Trophoblast cell (in vitro differentiated cells and primary cell): ENCODE measurements around the gene TRIM8.

ENCODE experiments used
- DNase-seq, 2 donors: peaks; one replicate each; pipeline ENCODE4 v3.0.0-alpha.2; 2016
- H2AFZ ChIP-seq: 2 replicates; pipeline ENCODE4 v1.6.1; 2013; ENCODE audit warnings: low read length, moderate library complexity, mild to moderate bottlenecking; ENCODE audit not compliant: insufficient read depth, poor library complexity
- H2AK5ac ChIP-seq: 2 replicates; pipeline ENCODE4 v1.6.1; 2013; ENCODE audit warnings: mild to moderate bottlenecking, low read length
- H2BK120ac ChIP-seq: 2 replicates; pipeline ENCODE4 v1.6.1; 2013; ENCODE audit warnings: low read length, mild to moderate bottlenecking, moderate library complexity; ENCODE audit not compliant: insufficient read depth, poor library complexity
- H2BK12ac ChIP-seq: 2 replicates; pipeline ENCODE4 v1.6.1; 2013; ENCODE audit warnings: mild to moderate bottlenecking, low read length, moderate library complexity
- H2BK5ac ChIP-seq: 2 replicates; pipeline ENCODE4 v1.6.1; 2013; ENCODE audit warnings: low read length, low read depth, moderate library complexity, mild to moderate bottlenecking; ENCODE audit not compliant: poor library complexity
- H3K14ac ChIP-seq: 2 replicates; pipeline ENCODE4 v1.6.1; 2013; ENCODE audit warnings: mild to moderate bottlenecking, low read length
- H3K18ac ChIP-seq: 2 replicates; pipeline ENCODE4 v1.6.1; 2013; ENCODE audit warnings: mild to moderate bottlenecking, low read length
- H3K23ac ChIP-seq: 2 replicates; pipeline ENCODE4 v1.6.1; 2013; ENCODE audit warnings: low read length
- H3K27ac ChIP-seq: 2 replicates; pipeline ENCODE4 v1.5.1; 2013; ENCODE audit warnings: low read depth, mild to moderate bottlenecking, inconsistent platforms, low read length, moderate library complexity
- H3K27me3 ChIP-seq: 2 replicates; pipeline ENCODE4 v1.6.1; 2013; ENCODE audit warnings: inconsistent platforms, mild to moderate bottlenecking, low read length, moderate library complexity; ENCODE audit not compliant: insufficient read depth
- H3K36me3 ChIP-seq, 2 experiments: 1 replicate in 1 of 2; 2 replicates in 1 of 2; pipeline ENCODE4 v1.6.1; 2013; ENCODE audit warnings: low read length in 2 of 2, mild to moderate bottlenecking in 2 of 2, moderate library complexity in 1 of 2; ENCODE audit not compliant: insufficient read depth in 2 of 2, control insufficient read depth in 1 of 2
- H3K4ac ChIP-seq: 2 replicates; pipeline ENCODE4 v1.6.1; 2013; ENCODE audit warnings: low read depth, mild to moderate bottlenecking, low read length, moderate library complexity
- H3K4me1 ChIP-seq, 2 experiments: 1 replicate in 1 of 2; 2 replicates in 1 of 2; pipeline ENCODE4 v1.6.1; 2013; ENCODE audit warnings: low read length in 2 of 2, mild to moderate bottlenecking in 2 of 2, moderate library complexity in 1 of 2; ENCODE audit not compliant: insufficient read depth in 2 of 2, control insufficient read depth in 1 of 2
- H3K4me2 ChIP-seq: 2 replicates; pipeline ENCODE4 v1.6.1; 2013; ENCODE audit warnings: inconsistent platforms, mild to moderate bottlenecking, low read length, moderate library complexity
- H3K4me3 ChIP-seq: 2 replicates; pipeline ENCODE4 v1.5.1; 2013; ENCODE audit warnings: mild to moderate bottlenecking, low read depth, low read length, inconsistent platforms
- H3K79me1 ChIP-seq: one replicate; pipeline ENCODE4 v1.6.1; 2013; ENCODE audit warnings: low read length
- H3K79me2 ChIP-seq: 2 replicates; pipeline ENCODE4 v1.6.1; 2013; ENCODE audit warnings: low read length, mild to moderate bottlenecking; ENCODE audit not compliant: control insufficient read depth, insufficient read depth, poor library complexity
- H3K9ac ChIP-seq: 2 replicates; pipeline ENCODE4 v1.6.1; 2013; ENCODE audit warnings: mild to moderate bottlenecking, low read length
- H3K9me3 ChIP-seq: 2 replicates; pipeline ENCODE4 v1.6.1; 2013; ENCODE audit warnings: low read depth, mild to moderate bottlenecking, control low read depth, inconsistent platforms, low read length; ENCODE audit not compliant: insufficient read depth
- H4K12ac ChIP-seq: 2 replicates; pipeline ENCODE4 v1.6.1; 2013; ENCODE audit warnings: low read depth, mild to moderate bottlenecking, low read length, moderate library complexity
- H4K8ac ChIP-seq: 2 replicates; pipeline ENCODE4 v1.6.1; 2013; ENCODE audit warnings: low read depth, mild to moderate bottlenecking, low read length, moderate library complexity
- H4K91ac ChIP-seq: one replicate; pipeline ENCODE4 v1.6.1; 2013; ENCODE audit warnings: low read depth, mild to moderate bottlenecking, low read length, moderate library complexity
- WGBS: extraction: QIAGEN DNeasy Blood & Tissue Kit; methylation state at CpG from one replicate; pipeline ENCODE4 v1.1.7; 2013; ENCODE audit warnings: missing lambda C conversion rate; ENCODE audit not compliant: insufficient read length, insufficient coverage; ENCODE audit errors: extremely low coverage; 5-methylcytosine and 5-hydroxymethylcytosine counted together

TRIM8 gene

GRCh38 chr10:102675011-102675665, 30.9 kb downstream of the TRIM8 start:
- H3K4ac ChIP-seq = no peak overlapping the region
- peak overlapping the region; percentile 82 for H4K91ac ChIP-seq
- H3K4me1 ChIP-seq = peaks cover 31 to 38% of the 10 kb centered on the region in 2 experiments
- H3K23ac ChIP-seq = no peak overlapping the region
- WGBS = no CpG with 5 or more reads among the region's 8 CpGs
- H3K9ac ChIP-seq = no peak overlapping the region
- H4K12ac ChIP-seq = peak overlapping the region; percentile 8
- peaks cover 2% of the 10 kb centered on the region for H3K79me2 ChIP-seq
- H2BK120ac ChIP-seq = peak overlapping the region; percentile 67
- H3K79me1 ChIP-seq = peaks cover 19% of the 10 kb centered on the region
- H3K14ac ChIP-seq = peak overlapping the region; percentile 52
- H2AK5ac ChIP-seq = peak overlapping the region; percentile 69
- H2BK5ac ChIP-seq = peak overlapping the region; percentile 77
- peak overlapping the region; percentile 72 for H2BK12ac ChIP-seq
- H2AFZ ChIP-seq = no peak overlapping the region
- H3K27me3 ChIP-seq = no peaks in the 10 kb centered on the region
- peak overlapping the region; percentile 84 for H3K18ac ChIP-seq
- H4K8ac ChIP-seq = peak overlapping the region; percentile 63
- no peak overlapping the region for H3K4me3 ChIP-seq
- H3K9me3 ChIP-seq = no peaks in the 10 kb centered on the region
- H3K4me2 ChIP-seq = peak overlapping the region; percentile 48
- no peak for DNase-seq
- peak overlapping the region; percentile 82 for H3K27ac ChIP-seq
- no peaks in the 10 kb centered on the region for H3K36me3 ChIP-seq

GRCh38 chr10:102675666-102676533, 31.6 kb downstream of the TRIM8 start:
- peak overlapping the region; percentile 82 for H3K27ac ChIP-seq
- peak overlapping the region; percentile 52 for H3K14ac ChIP-seq
- no peak overlapping the region for H3K4me3 ChIP-seq
- no peak overlapping the region for H3K23ac ChIP-seq
- peak overlapping the region; percentile 13 for H3K18ac ChIP-seq
- H3K4ac ChIP-seq = no peak overlapping the region
- H3K4me1 ChIP-seq = peaks cover 31 to 38% of the 10 kb centered on the region in 2 experiments
- H3K27me3 ChIP-seq = no peaks in the 10 kb centered on the region
- H2AK5ac ChIP-seq = peak overlapping the region; percentile 21
- no peaks in the 10 kb centered on the region for H3K36me3 ChIP-seq
- peaks cover 2% of the 10 kb centered on the region for H3K79me2 ChIP-seq
- no peaks in the 10 kb centered on the region for H3K9me3 ChIP-seq
- H2BK12ac ChIP-seq = peak overlapping the region; percentile 72
- H4K12ac ChIP-seq = peak overlapping the region; percentile 8
- peak in 1 of 2 donors; percentile 32 for DNase-seq
- peak overlapping the region; percentile 82 for H4K91ac ChIP-seq
- H2BK120ac ChIP-seq = peak overlapping the region; percentile 67
- WGBS = no CpG with 5 or more reads among the region's 16 CpGs
- H2BK5ac ChIP-seq = peak overlapping the region; percentile 77
- peaks cover 19% of the 10 kb centered on the region for H3K79me1 ChIP-seq
- H2AFZ ChIP-seq = no peak overlapping the region
- peak overlapping the region; percentile 48 for H3K4me2 ChIP-seq
- peak overlapping the region; percentile 63 for H4K8ac ChIP-seq
- no peak overlapping the region for H3K9ac ChIP-seq

GRCh38 chr10:102676534-102677315, 32.4 kb downstream of the TRIM8 start:
- H4K12ac ChIP-seq = peak overlapping the region; percentile 16
- no peak overlapping the region for H3K4me3 ChIP-seq
- peak overlapping the region; percentile 55 for H2BK5ac ChIP-seq
- no CpG with 5 or more reads among the region's 9 CpGs for WGBS
- peak overlapping the region; percentile 77 for H2AK5ac ChIP-seq
- peaks cover 31 to 38% of the 10 kb centered on the region in 2 experiments for H3K4me1 ChIP-seq
- no peak overlapping the region for H3K4me2 ChIP-seq
- H3K4ac ChIP-seq = no peak overlapping the region
- H3K36me3 ChIP-seq = peaks cover 3% of the 10 kb centered on the region in 2 experiments
- peak overlapping the region; percentile 97 for H2BK12ac ChIP-seq
- DNase-seq = no peak
- H4K8ac ChIP-seq = peak overlapping the region; percentile 26
- no peak overlapping the region for H3K23ac ChIP-seq
- H3K27ac ChIP-seq = peak overlapping the region; percentile 80
- no peaks in the 10 kb centered on the region for H3K9me3 ChIP-seq
- H3K79me1 ChIP-seq = peaks cover 19% of the 10 kb centered on the region
- no peak overlapping the region for H2AFZ ChIP-seq
- H4K91ac ChIP-seq = peak overlapping the region; percentile 89
- no peaks in the 10 kb centered on the region for H3K27me3 ChIP-seq
- H3K14ac ChIP-seq = peak overlapping the region; percentile 78
- peak overlapping the region; percentile 85 for H2BK120ac ChIP-seq
- peaks cover 2% of the 10 kb centered on the region for H3K79me2 ChIP-seq
- peak overlapping the region; percentile 49 for H3K18ac ChIP-seq
- no peak overlapping the region for H3K9ac ChIP-seq
